GM18909 (cell line): ENCODE measurements around the gene HERC5.
"Not testable (repeated sequence)": the region's sequence is repeated elsewhere in the genome, so short reads cannot be mapped to it uniquely, and the experiment has no call there.

Experiments used
- ATAC-seq: cut with Tn5 transposase; IDR thresholded peaks from one replicate; pipeline ENCODE4 v1.9.1; 2021; ENCODE audit warnings: mild to moderate bottlenecking; ENCODE audit not compliant: unreplicated experiment, poor library complexity

Gene HERC5

GRCh38 chr4:88456670-88457306 is at the start of gene HERC5:
Gene HERC5, plus strand, starts transcription at chr4:88457119. Its CDS starts 151 bp downstream, at chr4:88457270.
- peak; percentile 94 for ATAC-seq

GRCh38 chr4:88409206-88409605 is 47.7 kb upstream of the HERC5 start:
- no peak for ATAC-seq

GRCh38 chr4:88409789-88410188 is 47.1 kb upstream of the HERC5 start:
- ATAC-seq = no peak

GRCh38 chr4:88411491-88412096 is 45.3 kb upstream of the HERC5 start:
- ATAC-seq = no peak

GRCh38 chr4:88413801-88414200 is 43.1 kb upstream of the HERC5 start:
- ATAC-seq = no peak

- ATAC-seq = no peak
Observed at GRCh38 chr4:88414755-88415154, 42.2 kb upstream of the HERC5 start.

- ATAC-seq = no peak
Observed at GRCh38 chr4:88415982-88416381, 40.9 kb upstream of the HERC5 start.

- ATAC-seq = no peak
Observed at GRCh38 chr4:88418411-88418810, 38.5 kb upstream of the HERC5 start.

- peak; percentile 65 for ATAC-seq
Observed at GRCh38 chr4:88419874-88420273, 37.0 kb upstream of the HERC5 start.

- no peak for ATAC-seq
Observed at GRCh38 chr4:88420844-88421243, 36.1 kb upstream of the HERC5 start.

- no peak for ATAC-seq
Observed at GRCh38 chr4:88422403-88422802, 34.5 kb upstream of the HERC5 start.

GRCh38 chr4:88429401-88429800 is 27.5 kb upstream of the HERC5 start:
- ATAC-seq = no peak

GRCh38 chr4:88435987-88436693 is 20.8 kb upstream of the HERC5 start:
- no peak for ATAC-seq

GRCh38 chr4:88437873-88438272 is 19.0 kb upstream of the HERC5 start:
- ATAC-seq = not testable (repeated sequence)

- no peak for ATAC-seq
Observed at GRCh38 chr4:88439161-88439760, 17.7 kb upstream of the HERC5 start.

- no peak for ATAC-seq
Observed at GRCh38 chr4:88440146-88440545, 16.8 kb upstream of the HERC5 start.

GRCh38 chr4:88441696-88442095 is 15.2 kb upstream of the HERC5 start:
- ATAC-seq = no peak

GRCh38 chr4:88442689-88443191 is 14.2 kb upstream of the HERC5 start:
- no peak for ATAC-seq

GRCh38 chr4:88443486-88443885 is 13.4 kb upstream of the HERC5 start:
- ATAC-seq = no peak

GRCh38 chr4:88445252-88445651 is 11.7 kb upstream of the HERC5 start:
- ATAC-seq = no peak

GRCh38 chr4:88446124-88446523 is 10.8 kb upstream of the HERC5 start:
- no peak for ATAC-seq
